AG20443 (cell line): ENCODE data around the gene WDR90.
A peak's percentile ranks its signal among the peaks of the same experiment; 100 is the strongest.
"Not testable (repeated sequence)": the region's sequence is repeated elsewhere in the genome, so short reads cannot be mapped to it uniquely, and the experiment has no call there.

Source experiments
- DNase-seq: peaks from one replicate; pipeline ENCODE4 v3.0.0; 2012; ENCODE audit warnings: low spot score, mixed read lengths

WDR90 gene

DNA sequence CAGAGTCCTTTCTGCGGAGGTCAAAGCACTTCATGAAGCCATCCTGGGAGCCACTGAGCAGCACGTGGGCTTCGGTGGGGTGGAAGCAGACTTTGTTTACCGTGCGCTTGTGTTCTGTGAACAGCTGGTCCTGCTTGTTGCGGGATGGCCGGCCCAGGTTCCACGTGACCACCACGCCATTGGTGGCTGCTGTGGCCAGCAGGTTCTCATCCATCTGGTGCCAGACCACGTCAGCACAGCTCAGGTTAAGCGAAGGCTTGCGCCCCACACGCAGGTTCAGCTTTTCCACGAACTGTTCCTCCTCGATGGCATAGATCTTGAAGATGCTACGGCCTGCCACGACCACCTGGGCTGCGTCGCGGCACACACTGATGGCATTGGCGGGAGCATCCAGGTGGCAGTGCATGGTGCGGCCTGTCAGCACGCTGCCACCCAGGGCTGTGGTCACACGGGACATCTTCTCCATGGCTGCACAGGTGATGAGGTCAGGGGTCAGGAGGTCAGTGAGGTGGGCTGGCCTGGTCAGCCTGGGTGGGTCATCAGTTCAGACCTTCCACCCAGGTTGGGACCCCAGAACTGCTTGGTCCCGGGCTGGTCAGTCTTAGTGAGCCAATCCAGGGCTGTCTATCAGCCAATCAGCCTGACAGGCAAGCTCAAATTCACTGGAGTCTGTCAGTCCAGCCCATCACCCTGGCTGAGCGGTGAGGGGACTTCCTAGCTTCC lies 40.2 kb downstream of the WDR90 start:
- no peak for DNase-seq

GRCh38 chr16:691242-691641 lies 42.1 kb downstream of the WDR90 start:
- not testable (repeated sequence) for DNase-seq

GRCh38 chr16:692356-693108 lies 43.4 kb downstream of the WDR90 start:
- DNase-seq, result no peak

GRCh38 chr16:693364-693763 lies 44.2 kb downstream of the WDR90 start:
- no peak for DNase-seq

DNA sequence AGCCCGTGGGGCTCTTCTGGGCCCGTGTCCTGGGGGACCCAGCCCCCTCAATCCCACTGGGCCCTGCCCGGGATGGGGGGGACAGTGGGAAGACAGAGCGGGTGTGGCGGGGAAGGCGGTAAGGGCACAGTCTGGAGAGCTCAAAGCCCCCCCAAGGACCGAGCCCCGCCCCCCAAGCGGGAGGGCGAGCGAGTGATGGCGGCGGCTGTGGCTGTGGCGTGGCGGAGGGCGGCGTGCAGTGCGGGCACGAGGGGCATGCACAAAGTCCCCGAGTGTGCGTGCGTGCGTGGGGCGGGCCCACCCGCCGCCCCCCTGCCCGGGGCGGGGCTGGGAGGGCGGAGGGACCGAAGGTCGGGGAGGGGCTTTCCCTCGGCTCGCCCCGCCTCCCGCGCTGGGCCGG lies 44.6 kb downstream of the WDR90 start:
- DNase-seq, result no peak

DNA sequence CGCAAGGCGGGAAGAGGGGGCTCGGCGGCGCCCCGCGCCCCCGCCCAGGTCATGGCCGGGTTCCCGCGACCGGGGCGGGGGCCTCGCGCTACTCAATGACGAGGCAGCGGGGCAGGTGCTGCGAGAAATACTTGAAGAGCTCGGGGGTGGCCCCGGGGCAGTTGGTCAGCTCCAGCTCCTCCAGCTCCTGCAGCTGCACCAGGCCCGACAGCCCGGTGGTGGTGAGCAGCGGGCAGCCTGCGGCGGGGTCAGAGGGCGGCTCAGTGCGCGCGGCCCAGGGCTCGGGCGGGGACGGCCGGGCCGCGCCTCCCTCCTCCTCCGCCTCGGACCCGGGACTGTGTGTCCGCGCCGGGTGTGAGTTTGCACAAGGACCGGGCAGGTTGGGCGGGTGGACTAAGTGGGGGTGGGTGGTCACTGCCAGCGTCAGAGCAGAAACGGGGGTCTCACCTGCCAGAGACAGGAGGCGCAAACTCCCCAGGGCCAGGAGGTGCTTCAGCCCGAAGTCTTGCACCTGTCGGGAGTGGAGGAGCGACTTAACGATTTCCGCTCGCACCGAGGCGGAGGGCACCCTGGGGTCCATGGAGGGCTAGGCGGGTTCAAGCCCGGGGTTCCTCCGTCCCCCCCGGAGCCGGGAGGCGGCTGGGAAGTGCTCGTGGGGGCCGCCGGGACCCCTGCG lies 45.2 kb downstream of the WDR90 start:
- DNase-seq, result no peak

DNA sequence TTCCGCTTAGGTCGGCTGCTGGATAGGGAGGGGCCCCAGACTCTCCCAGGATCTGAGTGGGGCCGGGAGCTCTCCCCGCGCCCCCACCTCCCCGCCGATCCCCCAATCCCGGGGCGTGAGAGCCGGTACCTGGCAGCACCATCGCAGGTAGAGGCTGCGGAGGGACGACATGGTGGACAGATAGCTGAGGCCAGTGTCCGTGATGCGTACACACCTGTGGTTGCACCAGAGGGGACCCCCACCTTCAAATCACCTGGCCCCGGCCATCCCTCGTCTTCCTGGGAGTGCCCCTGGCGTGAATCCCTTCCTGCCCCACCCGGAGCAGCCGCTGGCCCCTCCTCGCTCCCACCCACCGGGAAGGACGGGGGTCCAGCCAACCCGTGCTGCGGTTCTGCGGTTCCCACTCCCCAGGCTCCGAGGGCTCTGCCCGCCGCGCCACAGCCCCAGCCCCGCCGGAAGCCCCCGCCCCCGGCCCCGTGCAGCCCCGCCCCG lies 45.7 kb downstream of the WDR90 start:
- no peak for DNase-seq

GRCh38 chr16:695355-696089 lies 46.4 kb downstream of the WDR90 start:
- peak; percentile 32 for DNase-seq

- DNase-seq, result no peak
Measured at GRCh38 chr16:698911-699671, 49.9 kb downstream of the WDR90 start.

DNA sequence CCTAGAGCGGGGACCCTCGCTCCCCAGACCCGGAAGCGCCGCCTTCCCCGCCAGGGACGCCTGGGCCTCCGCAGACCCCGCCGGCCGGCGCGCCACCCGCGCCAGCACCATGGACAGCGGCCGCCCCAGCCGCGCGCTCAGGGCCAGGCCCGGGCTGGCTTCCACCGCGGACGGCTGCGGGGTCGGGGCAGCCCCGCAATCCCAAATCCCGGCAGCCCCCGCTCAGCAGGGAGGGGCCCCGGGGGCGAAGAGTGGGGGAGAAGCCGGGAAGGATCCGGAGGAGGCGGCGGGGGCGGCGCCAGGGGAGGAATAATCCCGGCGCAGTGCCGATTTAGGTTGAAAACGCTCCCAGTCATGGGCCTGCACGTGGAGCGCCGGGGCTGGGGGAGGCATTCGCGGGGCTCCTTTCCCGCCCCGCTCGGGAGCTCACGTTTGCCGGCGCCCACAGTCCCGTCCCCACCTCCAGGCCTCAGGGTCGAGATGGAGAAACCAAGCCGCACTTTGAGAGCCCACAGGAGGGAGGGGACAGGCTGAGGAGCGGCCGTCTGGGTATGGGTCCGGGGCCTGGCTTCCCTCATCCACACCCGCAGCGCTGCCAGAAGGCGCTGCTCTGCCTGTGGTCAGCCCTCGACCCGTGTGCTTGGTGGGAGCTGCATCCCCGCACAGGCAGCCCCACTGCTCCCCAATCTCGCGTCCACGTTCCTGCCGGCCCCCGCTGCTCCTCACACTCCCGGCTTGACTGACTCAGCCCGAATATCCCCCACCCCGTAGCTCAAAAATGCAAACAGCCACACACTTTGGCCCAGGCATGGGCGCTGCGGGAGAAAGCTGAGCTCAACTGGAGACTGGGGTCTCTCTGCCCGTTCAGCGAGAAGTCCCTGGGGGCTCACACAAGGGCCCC lies 51.8 kb downstream of the WDR90 start:
- peak; percentile 71 for DNase-seq

GRCh38 chr16:702341-702740 lies 53.2 kb downstream of the WDR90 start:
- DNase-seq, result no peak

DNA sequence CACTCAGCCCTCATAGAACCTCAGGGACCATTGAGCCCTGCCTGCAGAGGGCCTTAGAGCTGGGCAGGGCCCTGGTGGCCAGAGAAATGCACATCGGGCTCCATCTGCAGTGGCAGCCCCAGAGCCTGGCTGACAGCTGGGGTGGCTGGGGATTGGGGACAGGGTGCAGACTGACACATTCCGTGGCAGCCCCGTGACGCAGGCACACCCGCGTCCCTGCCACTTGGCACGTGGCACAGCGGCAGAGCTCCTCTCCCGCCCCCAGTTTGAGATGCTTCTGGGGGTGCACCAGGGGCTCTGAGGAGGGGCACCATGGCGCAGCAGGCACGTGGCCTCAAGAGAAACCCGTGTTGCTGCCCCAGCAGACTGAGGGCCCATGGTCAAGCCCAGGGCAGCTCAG lies 54.2 kb downstream of the WDR90 start:
- no peak for DNase-seq

- no peak for DNase-seq
Measured at GRCh38 chr16:704047-704446, 54.9 kb downstream of the WDR90 start.

DNA sequence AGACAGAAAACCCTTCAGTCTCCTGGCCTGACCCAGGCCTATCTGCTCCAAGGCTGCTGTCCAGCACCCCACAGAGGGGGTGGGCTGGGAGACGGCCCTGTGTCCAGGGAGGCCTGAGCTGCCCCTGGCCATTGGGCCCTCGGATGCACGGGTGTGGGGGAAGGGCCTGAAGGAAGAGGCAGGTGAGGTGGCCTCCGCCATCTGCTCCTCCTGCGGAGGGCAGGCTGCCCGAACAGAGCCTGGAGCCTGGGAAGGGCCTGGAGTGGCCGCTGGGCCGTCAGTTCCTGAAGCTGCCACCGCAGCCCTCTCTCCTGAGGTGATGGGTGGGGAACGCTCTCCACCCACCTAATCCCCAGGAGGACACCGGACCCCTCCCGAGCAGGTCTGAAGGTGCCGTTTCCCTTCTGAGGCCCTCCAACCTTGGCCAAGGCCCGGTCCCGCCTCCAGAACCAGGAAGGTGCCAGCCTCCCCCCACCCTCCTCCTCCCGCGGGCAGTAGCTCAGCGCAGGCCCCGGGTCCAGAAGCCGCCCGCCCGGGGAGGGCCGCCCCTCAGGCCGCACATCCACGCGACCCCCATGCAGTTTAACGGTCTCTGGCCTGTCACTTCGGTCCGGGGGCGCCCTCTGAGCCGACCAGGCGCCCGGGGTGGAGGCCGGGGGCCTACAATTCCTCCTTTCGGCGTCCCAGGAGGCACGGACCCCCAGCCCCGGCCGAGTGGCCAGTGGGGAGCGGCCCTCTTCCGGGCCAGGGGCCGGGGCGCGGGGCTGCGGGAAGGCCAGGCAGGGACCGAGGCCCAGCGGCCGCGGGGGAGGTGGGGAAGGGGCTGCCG lies 55.6 kb downstream of the WDR90 start:
- no peak for DNase-seq

- peak; percentile 41 for DNase-seq
Measured at GRCh38 chr16:705431-706188, 56.4 kb downstream of the WDR90 start, which contains the start of gene FBXL16. Gene FBXL16 (minus strand): TSS chr16:705801. CDS start chr16:697405, 8,396 bp downstream.

- DNase-seq, result no peak
Measured at GRCh38 chr16:706189-707061, 57.3 kb downstream of the WDR90 start.

DNA sequence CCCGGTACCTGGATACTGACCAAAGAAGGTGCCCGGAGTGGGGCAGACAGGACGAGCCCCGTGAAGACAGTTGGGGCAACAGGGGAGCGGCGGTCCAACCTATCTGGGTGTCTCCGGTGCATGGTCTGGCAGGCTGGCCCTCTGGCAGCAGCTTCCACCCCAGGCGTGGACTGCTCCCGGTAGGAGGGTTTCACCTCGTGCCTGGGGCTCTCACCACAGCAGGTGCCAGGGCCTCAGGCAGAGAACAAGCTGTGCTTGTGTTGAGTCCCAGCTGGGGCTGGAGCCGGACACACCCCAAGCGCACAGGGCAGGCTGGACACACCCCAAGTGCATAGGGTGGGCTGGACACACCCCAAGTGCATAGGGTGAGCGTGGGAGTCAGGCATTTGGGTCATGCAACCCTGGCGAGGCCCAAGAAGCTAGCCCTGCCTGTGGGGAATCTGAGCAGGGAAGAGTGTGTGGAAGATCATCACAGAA lies 57.9 kb downstream of the WDR90 start:
- DNase-seq, result no peak
